Measurements from ENCODE around the gene OOSP2.
"Not testable (repeated sequence)": the region's sequence is repeated elsewhere in the genome, so short reads cannot be mapped to it uniquely, and the experiment has no call there.

Gene OOSP2, protein sequence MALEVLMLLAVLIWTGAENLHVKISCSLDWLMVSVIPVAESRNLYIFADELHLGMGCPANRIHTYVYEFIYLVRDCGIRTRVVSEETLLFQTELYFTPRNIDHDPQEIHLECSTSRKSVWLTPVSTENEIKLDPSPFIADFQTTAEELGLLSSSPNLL

DNA sequence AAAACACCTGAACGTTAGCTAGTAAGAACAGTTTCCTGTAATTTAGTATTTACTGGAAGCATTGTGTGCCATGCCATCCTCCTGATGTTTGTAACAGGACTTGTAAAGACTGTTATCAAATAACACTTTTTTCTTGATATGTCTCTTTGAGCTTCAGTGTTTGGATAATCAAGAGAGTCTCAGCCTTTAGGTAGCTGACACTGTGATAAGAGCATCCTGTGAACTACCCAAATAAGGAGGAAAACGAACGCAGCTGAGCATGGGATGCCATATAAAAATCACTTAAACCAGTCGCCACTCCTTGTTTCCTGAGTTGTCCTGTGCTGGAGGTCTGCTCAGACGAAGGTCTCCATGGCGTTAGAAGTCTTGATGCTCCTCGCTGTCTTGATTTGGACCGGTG lies at the start of gene OOSP2:
Gene OOSP2, plus strand, starts transcription at position 301 of the 400 bp plus-strand sequence. Its CDS starts 51 bp downstream, at position 352.
- no peak for DNase-seq

DNA sequence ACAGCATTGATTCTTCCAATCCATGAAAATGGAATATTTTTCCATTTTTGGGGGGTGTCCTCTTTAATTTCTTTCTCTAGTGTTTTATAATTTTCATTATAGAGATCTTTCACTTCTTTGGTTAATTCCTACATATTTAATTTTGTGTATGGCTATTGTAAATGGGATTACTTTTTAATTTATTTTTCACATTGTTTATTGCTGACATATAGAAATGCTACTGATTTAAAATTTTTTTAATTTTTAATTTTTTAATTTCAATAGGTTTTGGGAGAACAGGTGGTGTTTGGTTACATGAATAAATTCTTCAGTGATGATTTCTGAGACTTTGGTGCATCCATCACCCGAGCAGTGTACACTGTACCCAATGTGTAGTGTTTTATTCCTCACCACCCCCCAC lies 49.8 kb upstream of the OOSP2 start:
- no peak for DNase-seq

DNA sequence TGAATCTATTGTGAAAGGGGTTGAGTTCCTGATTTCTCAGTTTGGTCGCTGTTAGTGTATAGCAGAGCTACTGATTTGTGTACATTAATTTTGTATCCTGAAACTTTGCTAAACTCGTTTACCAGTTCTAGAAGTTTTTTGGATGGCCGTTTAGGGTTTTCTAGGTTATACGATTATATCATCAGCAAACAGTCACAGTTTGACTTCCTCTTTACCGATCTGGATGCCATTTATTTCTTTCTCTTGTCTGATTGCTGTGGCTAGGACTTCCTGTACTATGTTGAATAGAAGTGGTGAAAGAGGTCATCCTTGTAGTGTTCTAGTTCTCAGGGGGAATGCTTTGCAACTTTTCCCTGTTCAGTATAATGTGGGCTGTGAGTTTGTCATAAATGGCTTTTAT lies 47.8 kb upstream of the OOSP2 start:
- DNase-seq = no peak

DNA sequence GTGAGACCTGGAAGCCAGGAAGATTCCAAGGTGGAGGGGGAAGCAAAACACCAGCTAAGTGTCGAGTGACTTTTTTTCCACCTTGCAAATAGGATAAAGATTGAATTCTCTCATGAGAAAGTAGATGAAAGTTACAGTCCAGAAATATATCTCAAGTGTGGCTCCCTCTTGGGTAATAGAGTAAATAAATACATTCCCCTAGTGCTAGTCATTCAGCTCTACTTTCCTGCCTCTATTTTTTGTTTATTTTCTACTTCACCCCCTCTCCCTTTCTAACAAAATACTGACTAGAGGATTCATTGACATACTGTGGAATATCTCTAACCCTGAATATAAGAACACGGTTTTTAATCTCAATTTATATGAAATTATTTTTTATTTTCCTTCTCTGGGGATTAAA lies 42.4 kb upstream of the OOSP2 start:
- no peak for DNase-seq

DNA sequence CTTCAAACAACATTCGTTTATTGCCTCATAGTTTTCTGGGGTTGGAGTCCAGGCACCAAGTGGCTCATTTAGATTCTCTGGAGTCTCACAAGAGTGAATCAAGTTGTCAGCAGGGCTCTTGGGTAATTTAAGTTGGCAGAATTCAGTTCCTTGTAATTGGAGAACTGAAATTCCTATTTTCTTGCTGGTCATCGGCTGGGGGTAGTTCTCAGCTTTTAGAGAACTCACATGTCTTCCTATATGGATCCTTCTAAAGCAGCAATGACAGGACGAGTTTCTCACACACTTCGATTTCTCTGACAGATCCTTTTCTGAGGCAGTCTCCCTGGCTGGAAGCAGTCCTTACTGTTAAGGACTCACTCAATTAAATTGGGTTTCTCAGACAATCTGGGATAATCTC lies 40.5 kb upstream of the OOSP2 start:
- DNase-seq = no peak

DNA sequence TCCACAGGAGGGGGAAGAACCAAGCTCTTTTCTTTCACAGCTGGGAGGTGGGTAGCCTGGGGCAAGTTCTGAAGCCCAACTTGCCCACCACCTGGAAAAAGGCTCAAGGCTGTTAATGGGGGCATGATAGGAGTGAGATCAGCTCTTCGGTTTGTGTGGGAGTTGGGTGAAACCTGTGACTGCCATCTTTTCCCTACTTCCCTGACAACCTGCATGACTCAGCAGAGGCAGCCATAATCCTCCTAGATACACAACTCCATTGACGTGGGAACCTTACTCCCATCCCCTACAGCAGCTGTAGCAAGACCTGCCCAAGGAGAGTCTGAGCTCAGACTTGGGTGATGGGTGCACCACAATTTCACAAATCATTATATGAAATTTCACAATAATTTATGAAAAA lies 36.5 kb upstream of the OOSP2 start:
- DNase-seq = no peak

DNA sequence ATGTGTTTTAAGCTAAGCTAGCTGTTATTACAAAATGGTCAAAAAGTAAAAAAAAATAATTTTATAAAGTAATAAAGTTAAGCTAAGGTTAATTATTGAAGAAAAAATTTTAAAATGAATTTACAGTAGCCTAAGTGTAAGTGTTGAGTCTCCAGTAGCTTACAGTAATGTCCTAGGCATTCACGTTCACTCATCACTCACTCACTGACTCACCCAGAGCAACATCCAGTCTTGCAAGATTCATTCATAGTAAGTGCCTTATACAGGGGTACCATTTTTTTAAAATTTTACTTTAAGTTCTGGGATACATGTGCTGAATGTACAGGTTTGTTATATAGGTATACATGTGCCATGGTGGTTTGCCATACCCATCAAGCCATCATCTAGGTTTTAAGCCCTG lies 34.8 kb upstream of the OOSP2 start:
- DNase-seq = no peak

DNA sequence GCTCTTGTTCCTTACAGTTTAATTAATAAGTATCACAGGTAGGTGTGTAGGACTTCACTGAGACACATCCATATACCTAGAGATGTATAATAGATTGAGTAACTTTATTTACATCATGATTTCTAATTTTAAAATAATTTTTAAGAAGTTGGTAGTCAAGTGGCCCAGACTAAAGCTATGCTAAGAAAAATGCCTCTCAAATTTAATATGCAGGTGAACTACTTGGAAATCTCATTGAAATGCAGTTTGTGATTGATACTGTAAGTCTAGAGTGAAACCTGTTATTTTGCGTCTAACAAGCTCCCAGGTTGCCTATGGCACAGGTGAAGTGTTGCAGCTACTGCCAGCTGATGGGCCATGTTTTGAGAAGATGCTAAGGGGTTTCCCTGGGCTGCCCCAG lies 23.3 kb upstream of the OOSP2 start, which contains the start of gene OOSP4B:
Gene OOSP4B, plus strand, starts transcription at position 301 of the 400 bp plus-strand sequence.
- DNase-seq = no peak

DNA sequence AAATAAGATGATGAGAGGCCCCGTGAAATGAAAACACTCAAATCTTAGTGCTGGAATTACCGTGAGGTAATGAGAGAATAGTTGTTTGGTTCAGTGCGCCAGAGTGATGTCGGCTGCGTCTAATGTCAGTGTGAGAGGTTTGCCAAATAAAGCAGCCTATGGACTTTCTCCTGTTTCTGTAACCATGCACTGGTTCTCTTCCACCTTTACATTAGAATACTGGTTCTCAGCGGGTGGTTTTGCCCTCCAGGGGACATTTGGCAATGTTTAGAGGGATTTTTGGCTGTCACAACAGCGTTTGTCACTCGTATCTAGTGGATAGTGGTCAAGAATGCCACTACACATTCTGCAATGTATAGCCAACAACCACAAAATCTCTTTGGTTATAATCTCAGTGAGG lies 22.2 kb upstream of the OOSP2 start:
- no peak for DNase-seq

DNA sequence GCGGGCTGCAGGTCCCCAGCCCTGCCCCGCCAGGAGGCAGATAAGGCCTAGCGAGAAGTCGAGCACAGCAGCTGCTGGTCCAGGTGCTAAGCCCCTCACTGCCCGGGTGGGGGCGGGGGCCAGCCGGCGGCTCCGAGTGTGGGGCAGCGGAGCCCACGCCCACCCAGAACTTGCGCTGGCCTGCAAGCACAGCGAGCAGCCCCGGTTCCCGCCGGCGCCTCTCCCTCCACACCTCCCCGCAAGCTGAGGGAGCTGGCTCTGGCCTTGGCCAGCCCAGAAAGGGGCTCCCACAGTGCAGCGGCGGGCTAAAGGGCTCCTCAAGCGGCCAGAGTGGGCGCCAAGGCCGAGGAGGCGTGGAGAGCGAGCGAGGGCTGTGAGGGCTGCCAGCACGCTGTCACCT lies 19.8 kb upstream of the OOSP2 start:
- DNase-seq = not testable (repeated sequence)

DNA sequence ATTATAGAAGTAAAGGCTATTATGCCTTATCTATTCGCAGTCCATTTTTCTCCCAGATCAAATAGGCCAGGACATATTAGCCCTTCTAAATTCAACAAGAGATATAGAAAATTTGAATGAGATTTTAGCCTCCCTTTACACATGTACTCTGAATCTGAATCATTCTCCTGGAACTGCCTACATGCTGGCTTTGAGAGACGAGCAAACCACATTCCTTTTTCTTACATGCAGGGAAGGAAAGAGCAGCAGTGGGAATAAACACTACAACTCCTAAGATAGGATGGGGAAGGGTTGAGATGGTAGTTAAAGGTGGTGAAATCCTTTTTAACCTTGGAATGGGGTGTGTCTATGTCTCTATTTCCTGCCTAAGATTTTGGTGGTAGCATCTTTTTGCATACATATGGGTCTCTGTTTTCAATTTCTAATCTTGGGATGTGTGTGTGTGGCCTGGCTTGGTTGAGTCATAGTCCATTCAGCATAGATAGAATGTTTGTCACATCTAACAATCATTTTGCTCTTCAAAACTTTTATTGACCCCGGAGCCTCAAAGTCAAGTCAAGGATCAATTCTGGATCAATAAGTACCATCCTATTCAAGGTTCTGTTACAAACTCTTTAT lies 11.1 kb upstream of the OOSP2 start:
- DNase-seq = no peak

DNA sequence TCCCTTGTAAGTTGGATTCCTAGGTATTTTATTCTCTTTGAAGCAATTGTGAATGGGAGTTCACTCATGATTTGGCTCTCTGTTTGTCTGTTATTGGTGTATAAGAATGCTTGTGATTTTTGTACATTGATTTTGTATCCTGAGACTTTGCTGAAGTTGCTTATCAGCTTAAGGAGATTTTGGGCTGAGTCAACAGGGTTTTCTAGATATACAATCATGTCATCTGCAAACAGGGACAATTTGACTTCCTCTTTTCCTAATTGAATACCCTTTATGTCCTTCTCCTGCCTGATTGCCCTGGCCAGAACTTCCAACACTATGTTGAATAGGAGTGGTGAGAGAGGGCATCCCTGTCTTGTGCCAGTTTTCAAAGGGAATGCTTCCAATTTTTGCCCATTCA lies 10.2 kb downstream of the OOSP2 start:
- not testable (repeated sequence) for DNase-seq

DNA sequence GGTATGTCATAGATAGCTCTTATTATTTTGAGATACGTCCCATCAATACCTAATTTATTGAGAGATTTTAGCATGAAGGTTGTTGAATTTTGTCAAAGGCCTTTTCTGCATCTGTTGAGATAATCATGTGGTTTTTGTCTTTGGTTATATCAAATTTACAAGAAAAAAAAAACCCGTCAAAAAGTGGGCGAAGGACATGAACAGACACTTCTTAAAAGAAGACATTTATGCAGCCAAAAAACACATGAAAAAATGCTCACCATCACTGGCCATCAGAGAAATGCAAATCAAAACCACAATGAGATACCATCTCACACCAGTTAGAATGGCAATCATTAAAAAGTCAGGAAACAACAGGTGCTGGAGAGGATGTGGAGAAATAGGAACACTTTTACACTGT lies 10.6 kb downstream of the OOSP2 start:
- not testable (repeated sequence) for DNase-seq

DNA sequence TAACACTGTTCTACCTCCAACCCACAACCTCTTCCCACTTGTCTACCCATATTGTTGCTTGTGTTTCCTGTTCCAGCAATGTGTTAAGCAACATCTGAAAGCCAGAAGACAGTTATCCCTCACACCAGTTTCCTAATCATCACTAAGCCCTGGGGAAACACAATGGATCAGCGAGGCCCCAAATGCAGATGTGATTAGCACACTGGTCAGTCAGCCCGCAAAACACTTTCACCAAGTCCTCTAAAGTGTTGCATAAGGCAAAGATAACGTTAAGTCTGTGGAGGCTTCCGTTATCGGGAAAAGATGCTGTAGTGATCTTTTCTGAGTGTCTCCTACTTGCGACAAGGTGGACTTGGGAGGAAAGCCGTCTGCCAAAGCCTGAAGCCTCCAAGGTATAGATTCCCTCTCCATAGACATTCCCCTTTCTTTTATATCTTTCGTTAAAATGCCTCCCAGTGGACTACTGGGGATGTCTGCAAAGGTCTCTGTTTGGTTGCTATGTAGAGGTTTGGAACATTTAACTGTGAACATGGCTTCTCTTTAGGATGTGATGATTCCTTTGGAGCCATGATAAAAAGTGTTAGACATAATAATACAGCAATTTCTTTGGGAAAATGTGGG lies 16.2 kb downstream of the OOSP2 start, which contains the start of gene MS4A3:
Gene MS4A3, plus strand, starts transcription at position 317 of the 621 bp plus-strand sequence. CDS start 4,496 bp downstream, outside the sequence.
- no peak for DNase-seq

DNA sequence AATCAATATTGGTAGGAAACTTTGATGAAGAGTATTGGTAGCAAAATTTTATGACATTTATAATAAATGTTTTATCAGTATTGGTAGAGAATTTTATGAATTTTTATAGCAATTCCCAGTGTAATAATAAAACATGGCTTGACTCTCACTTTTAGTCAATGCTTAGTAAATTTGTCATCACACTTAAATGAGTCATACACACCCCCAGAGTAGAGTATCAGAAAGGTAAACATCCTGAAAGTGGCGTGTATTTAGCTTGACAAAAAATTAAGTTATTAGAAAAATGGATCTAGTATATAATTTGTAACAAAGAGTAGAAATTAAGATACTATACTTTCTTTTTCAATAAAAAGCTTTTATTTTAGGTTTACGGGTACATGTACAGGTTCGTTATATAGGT lies 18.8 kb downstream of the OOSP2 start:
- DNase-seq = no peak

DNA sequence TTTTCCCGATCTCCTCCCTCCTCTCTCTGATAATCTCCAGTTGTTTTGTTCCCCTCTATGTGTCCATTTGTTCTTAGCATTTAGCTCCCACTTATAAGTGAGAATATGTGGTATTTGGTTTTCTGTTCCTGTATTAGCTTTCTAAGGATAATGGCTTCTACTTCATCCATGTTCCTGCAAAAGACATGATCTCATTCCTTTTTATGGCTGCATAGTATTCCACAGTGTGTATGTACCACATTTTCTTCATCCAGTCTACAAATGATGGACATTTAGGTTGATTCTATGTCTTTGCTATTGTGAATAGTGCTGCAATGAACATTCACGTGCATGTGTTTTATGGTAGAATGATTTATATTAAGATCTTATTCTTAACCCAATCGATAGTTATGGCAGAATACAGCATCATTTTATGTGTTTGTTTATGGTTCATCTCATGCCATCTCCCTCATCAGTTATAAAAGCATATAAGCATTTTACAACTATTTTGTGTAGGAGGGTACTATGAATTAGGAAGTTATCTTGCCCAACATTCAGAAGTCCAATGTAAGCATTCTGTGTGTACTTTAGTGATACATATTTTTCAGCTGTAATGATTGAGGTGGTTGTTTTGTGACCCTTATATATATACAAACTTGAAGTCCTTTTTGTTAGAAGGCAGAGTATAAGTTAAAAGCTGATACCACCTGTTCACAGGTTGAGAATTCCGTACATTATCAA lies 19.5 kb downstream of the OOSP2 start:
- no peak for DNase-seq

DNA sequence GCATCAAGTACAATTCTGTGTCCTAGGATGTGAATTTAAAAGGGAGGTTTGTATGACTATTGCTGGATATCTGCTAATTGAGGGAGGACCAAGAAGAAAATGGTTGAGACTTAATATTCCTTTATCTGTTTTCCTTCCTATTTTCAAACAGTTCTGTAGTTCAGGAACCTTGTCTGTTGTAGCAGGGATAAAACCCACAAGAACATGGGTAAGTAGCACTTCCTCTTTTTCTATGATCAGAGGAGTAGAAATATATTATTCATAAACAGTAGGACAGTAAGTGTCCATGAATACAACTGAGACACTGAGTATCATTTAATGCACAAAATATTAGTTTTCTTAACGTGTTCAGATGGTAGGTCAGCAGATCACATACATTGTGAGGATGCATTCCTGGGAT lies 23.9 kb downstream of the OOSP2 start:
- no peak for DNase-seq

DNA sequence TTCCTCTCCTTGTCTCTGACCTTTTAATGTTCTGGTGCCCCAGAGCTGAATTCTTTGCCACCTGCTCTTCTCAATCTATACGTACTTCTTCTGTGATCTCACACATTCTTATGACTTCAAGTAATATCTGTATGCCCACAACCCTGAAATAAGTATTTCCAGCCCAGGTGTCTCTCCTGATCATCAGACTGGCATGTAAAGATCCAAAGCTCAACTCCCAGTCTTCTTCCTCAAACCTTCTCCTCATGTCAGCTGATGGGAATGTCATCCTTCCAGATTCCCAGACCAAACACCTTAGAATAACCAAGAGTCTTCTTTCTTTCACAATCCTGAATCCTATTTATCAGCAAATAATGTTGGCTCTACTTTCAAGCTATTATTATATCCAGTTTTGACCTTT lies 25.6 kb downstream of the OOSP2 start:
- no peak for DNase-seq

DNA sequence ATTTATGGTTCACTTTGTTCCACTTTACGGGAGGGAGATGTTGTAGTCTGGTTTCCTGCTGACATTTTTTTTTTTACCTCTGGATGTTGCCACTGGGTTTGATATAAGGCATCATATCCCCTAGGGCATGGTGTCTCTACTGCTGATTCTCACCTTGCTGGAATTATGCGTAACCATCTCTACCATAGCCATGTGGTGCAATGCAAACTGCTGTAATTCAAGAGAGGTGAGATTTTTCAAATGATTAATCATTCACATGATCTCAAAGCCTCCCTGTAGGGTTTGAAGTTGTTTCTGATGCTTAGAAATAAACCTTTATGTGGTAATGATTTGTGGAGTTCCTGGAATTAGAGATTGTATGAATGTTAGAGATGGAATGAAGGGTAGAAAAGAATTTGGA lies 29.2 kb downstream of the OOSP2 start:
- DNase-seq = no peak

DNA sequence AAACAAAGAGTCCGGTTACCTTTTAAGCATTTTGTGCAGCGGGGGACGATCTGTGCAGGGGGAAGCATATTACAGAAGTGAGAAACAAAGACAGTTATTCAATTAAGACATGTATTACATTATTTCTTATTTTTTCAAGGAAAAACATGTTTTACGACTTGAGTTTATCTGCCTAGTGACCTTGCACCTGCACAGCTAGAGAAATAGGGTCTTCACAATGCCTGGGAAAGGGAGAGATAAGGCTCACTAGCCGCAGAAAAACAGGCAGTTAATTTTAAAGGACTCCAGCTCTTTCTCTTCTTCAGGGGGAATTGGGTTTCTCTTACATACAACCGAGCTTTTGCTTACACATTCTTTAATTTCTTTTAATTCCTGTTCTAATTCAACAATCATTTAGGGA lies 31.4 kb downstream of the OOSP2 start:
- DNase-seq = not testable (repeated sequence)

DNA sequence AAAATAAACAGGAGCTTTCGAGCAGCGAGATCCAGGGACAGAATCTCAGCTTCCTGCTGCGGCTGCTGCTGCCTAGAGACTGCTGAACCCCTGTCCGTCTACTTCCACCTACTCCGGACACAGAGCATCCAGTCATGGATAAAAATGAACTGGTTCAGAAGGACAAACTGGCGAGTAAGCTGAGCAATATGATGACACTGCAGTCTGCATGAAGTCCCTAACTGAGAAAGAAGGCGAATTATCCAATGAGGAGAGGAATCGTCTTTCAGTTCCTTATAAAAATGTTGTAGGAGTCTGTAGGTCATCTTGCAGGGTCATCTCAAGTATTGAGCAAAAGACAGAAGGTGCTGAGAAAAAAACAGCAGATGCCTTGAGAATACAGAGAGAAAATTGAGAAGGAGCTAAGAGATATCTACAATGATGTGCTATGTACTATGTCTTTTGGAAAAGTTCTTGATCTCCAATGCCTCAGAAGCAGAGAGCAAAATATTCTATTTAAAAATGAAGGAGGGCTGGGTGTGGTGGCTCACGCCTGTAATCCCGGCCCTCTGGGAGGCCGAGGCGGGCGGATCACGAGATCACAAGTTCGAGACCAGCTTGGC lies 37.1 kb downstream of the OOSP2 start:
- no peak for DNase-seq

DNA sequence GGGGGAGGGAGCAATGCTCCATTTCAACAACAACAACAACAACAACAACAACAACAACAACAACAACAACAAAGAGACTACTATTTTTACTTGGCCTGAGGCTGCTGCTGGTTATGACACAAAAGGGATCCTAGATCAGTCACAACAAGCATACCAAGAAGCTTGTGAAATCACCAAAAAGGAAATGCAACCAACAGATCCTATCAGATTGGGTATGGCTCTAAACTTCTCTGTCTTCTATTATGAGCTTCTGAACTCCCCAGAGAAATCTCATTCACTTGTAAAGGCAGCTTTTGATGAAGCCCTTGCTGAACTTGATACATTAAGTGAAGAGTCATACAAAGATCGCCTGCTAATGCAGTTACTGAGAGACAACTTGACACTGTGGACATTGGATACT lies 37.8 kb downstream of the OOSP2 start:
- no peak for DNase-seq

DNA sequence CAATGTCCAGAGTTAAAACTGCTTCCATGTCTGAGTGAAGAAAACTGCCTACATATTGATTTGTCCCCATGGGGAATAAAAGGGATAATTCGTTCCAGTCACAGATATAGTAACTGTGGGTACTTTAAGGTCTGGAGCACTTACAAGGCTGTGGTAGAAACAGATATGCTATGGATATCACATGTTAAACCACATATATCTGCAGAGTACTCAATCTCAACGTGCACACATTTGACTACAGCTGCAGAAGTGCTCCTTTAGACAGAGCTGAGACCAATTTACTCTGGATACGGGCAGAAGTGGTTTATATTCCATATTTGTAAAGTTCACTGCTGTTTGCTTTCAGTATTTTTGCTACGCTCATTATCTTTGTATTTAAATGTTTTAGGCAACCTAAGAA lies 38.5 kb downstream of the OOSP2 start:
- no peak for DNase-seq

Data from CD4-positive, alpha-beta T cell treated with Interleukin-1 beta for 1 hour (primary cell).